ENCODE measurements around the gene USP2.

DNA sequence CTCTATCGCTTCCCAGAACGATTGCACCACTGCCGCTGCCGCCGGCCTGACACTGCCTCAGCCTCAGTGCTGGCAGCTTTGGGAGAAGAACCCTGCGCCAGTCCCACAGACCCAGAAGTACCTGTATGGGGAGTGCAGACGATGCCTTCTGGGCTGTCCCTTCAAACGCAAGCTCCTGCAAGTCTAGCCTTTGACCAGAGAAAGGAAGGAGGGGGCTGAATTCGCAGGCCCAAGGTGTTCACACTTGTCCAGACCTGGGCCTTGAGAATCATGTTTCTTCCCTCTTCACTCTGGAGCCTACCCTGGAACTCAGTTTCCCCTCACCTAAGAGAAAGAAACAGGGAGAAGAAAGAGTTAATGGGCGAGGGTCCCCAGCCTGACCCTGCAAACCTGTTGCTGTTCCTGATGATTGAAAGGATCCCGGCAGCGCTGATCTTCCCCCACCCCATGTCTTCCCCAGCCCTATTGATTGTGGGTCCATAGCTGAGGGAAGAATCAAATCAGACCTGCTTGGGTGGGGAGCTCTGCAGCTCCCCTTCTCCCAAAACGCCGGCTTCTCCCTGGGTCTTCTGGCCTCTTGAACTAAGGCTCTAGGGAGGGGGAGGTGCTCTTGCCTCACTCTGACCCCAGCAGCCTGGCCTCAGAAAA, 63.8 kb downstream of the USP2 start:
- TF ChIP-seq NFRKB (IDR thresholded peaks at IDR 0.05) (no peak), ZNF384 (IDR thresholded peaks at IDR 0.05) (no peak), HDGF (IDR thresholded peaks at IDR 0.05; ENCODE audit: borderline replicate concordance) (no peak), FOXM1 (IDR thresholded peaks at IDR 0.05; ENCODE audit: borderline replicate concordance) (no peak)
